Lung (tissue), 12 donors: ENCODE results near the gene SYT14. TPM values are rescaled to one million over a fixed set of nuclear protein-coding genes. Genes with fewer than 3 reads are reported as not detected.
"Not testable (repeated sequence)": the region's sequence is repeated elsewhere in the genome, so short reads cannot be mapped to it uniquely, and the experiment has no call there.

Experiments used
- ATAC-seq: fragments of 200-7000 bp; cut with Tn5 transposase; one replicate; pipeline ENCODE4 v1.9.1; 2020; ENCODE audit warnings: moderate number of reproducible peaks; ENCODE audit not compliant: insufficient read depth, low FRiP score
- DNase-seq, 3 donors: peaks; one replicate each; pipeline ENCODE4 v3.0.0-alpha.2; 2013 to 2017
- H3K27ac ChIP-seq, 2 donors: one replicate each; pipeline ENCODE4 v1.5.1; 2013; ENCODE audit warnings: mild to moderate bottlenecking in 2 of 2, moderate library complexity in 2 of 2, control low read depth in 1 of 2, inconsistent platforms in 1 of 2, low read depth in 1 of 2, low read length in 1 of 2
- H3K27me3 ChIP-seq, 3 donors: one replicate each; pipeline ENCODE4 v1.5.1; 2013; ENCODE audit warnings: low read length in 2 of 3; ENCODE audit not compliant: control insufficient read depth in 3 of 3, insufficient read depth in 3 of 3
- H3K36me3 ChIP-seq, 4 donors: one replicate each; pipeline ENCODE4 v1.5.1; 2013; ENCODE audit warnings: low read length in 4 of 4, mild to moderate bottlenecking in 1 of 4, moderate library complexity in 1 of 4; ENCODE audit not compliant: control insufficient read depth in 4 of 4, insufficient read depth in 4 of 4
- H3K4me1 ChIP-seq, 5 donors: one replicate each; pipeline ENCODE4 v1.5.1; 2013; ENCODE audit warnings: low read length in 5 of 5, mild to moderate bottlenecking in 2 of 5, moderate library complexity in 1 of 5; ENCODE audit not compliant: control insufficient read depth in 5 of 5, insufficient read depth in 5 of 5
- H3K4me3 ChIP-seq: one replicate; pipeline ENCODE4 v1.5.1; 2013; ENCODE audit warnings: mild to moderate bottlenecking, control low read depth, moderate library complexity
- H3K9ac ChIP-seq, 2 donors: one replicate each; pipeline ENCODE4 v1.5.1; 2013; ENCODE audit warnings: low read length in 2 of 2, control low read depth in 1 of 2; ENCODE audit not compliant: insufficient read depth in 1 of 2
- H3K9me3 ChIP-seq, 4 donors: one replicate each; pipeline ENCODE4 v1.5.1; 2013; ENCODE audit warnings: low read length in 3 of 4, mild to moderate bottlenecking in 1 of 4, moderate library complexity in 1 of 4; ENCODE audit not compliant: control insufficient read depth in 4 of 4, insufficient read depth in 3 of 4
- WGBS, 2 donors: extraction: QIAGEN DNeasy Blood & Tissue Kit; methylation state at CpG; one replicate each; pipeline ENCODE4 v1.1.7; 2013; 5-methylcytosine and 5-hydroxymethylcytosine counted together
- polyA plus RNA-seq, 2 donors: library from polyadenylated mRNA; stranded (reverse); fragments of 200-250 nt; gene quantifications; one replicate each; pipeline ENCODE4 v1.2.1, GENCODE V29; 2013
- total RNA-seq, 2 donors: library from RNA; depleted of rRNA in 1 of 2; stranded (reverse); fragments of >200 nt in 1 of 2; gene quantifications; one replicate each; pipeline ENCODE4 v1.2.1, GENCODE V29; 2014 to 2021
- TF ChIP-seq, protein P1 (sequence below): IDR thresholded peaks from 2 replicates; pipeline ENCODE4 v1.5.1; 2012; ENCODE audit warnings: mild to moderate bottlenecking; ENCODE audit errors: control extremely low read depth, extremely low read depth
- donor health status: control.
- donor health status: control.
- donor health status: Bipolar disorder and iron deficiency.
- donor health status: healthy.
- donor health status: DM: yes; HTN: yes; CAD: no.

SYT14 gene
- total and polyA plus RNA-seq, 4 donors, result under 0.01 to 0.23 TPM; not detected in 2

- TF ChIP-seq, protein P1, sequence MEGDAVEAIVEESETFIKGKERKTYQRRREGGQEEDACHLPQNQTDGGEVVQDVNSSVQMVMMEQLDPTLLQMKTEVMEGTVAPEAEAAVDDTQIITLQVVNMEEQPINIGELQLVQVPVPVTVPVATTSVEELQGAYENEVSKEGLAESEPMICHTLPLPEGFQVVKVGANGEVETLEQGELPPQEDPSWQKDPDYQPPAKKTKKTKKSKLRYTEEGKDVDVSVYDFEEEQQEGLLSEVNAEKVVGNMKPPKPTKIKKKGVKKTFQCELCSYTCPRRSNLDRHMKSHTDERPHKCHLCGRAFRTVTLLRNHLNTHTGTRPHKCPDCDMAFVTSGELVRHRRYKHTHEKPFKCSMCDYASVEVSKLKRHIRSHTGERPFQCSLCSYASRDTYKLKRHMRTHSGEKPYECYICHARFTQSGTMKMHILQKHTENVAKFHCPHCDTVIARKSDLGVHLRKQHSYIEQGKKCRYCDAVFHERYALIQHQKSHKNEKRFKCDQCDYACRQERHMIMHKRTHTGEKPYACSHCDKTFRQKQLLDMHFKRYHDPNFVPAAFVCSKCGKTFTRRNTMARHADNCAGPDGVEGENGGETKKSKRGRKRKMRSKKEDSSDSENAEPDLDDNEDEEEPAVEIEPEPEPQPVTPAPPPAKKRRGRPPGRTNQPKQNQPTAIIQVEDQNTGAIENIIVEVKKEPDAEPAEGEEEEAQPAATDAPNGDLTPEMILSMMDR, result no peak
- H3K27me3 ChIP-seq, result no peaks in the 10 kb centered on the region
- no peak overlapping the region for H3K4me3 ChIP-seq
- 58 to 72% methylated on average over 2 of the region's 2 CpGs for WGBS, 2 donors
- ATAC-seq (no peak), DNase-seq (no peak)
- H3K27ac ChIP-seq, result no peak overlapping the region
- no peaks in the 10 kb centered on the region for H3K9me3 ChIP-seq
- no peaks in the 10 kb centered on the region for H3K36me3 ChIP-seq
- H3K4me1 ChIP-seq, result no peaks in the 10 kb centered on the region
- H3K9ac ChIP-seq, result no peak overlapping the region
These were observed 221.2 kb downstream of the SYT14 start for GRCh38 chr1:210159211-210159610.

DNA sequence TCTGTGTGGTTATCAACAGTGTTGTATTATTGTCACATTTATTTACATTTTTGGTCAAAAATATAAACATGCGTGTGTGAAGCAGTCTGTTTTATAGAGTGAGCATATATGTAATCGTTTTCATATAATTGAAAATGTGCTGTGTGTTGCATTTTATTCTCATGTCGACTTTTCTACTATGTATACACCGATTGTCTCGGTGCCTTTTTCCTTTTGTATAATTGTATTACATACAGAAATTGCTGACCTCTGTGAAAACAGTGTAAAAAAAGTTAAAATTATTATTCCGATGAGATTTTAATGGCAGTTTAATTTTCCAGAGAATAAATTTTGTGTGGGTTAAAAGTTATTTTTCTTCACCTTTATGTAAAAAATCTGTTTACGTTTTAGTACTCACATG is 232.2 kb downstream of the SYT14 start:
- Histone ChIP-seq H3K27ac (no peak overlapping the region), H3K4me1 (peaks cover 0 to 5% (median 0%) of the 10 kb centered on the region in 5 donors), H3K4me3 (no peak overlapping the region), H3K36me3 (no peaks in the 10 kb centered on the region), H3K9ac (no peak overlapping the region), H3K27me3 (no peaks in the 10 kb centered on the region), H3K9me3 (no peaks in the 10 kb centered on the region)
- ATAC-seq (no peak), DNase-seq (peak in 2 of 3 donors; percentile 24)
- 67 to 79% methylated on average over 7 of the region's 7 CpGs for WGBS, 2 donors
- TF ChIP-seq, protein P1, result no peak

DNA sequence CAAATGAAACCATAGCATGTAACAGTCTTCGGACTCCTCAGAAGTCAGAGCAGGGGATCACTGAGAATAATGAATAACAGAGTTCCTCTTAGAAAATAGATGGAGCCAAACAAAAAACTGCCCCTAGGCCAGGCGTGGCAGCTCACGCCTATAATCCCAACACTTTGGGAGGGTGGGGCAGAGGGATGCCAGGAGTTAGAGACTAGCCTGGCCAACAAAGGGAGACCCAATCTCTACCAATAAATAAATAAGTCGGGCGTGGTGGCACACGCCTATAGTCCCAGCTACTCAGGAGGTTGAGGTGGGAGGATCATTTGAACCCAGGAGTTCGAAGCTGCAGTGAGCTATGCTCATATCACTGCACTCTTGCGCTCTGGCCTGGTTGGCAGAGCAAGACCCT is 236.1 kb downstream of the SYT14 start:
- H3K9ac ChIP-seq, result no peak overlapping the region
- no peak overlapping the region for H3K27ac ChIP-seq
- DNase-seq, result no peak
- ATAC-seq, result no peak
- no peak overlapping the region for H3K4me3 ChIP-seq
- no peaks in the 10 kb centered on the region for H3K36me3 ChIP-seq
- 91 to 93% methylated on average over 8 of the region's 8 CpGs for WGBS, 2 donors
- H3K4me1 ChIP-seq, result peaks cover 0 to 5% (median 0%) of the 10 kb centered on the region in 5 donors
- H3K27me3 ChIP-seq, result no peaks in the 10 kb centered on the region
- TF ChIP-seq, protein P1, result no peak
- no peaks in the 10 kb centered on the region for H3K9me3 ChIP-seq

GRCh38 chr1:210185063-210185462 is 247.0 kb downstream of the SYT14 start:
- H3K4me1 ChIP-seq, result no peaks in the 10 kb centered on the region
- H3K9me3 ChIP-seq, result no peaks in the 10 kb centered on the region
- ATAC-seq (no peak), DNase-seq (no peak)
- no peak overlapping the region for H3K27ac ChIP-seq
- no peaks in the 10 kb centered on the region for H3K36me3 ChIP-seq
- no peaks in the 10 kb centered on the region for H3K27me3 ChIP-seq
- TF ChIP-seq, protein P1, result no peak
- WGBS, 2 donors, result 56 to 57% methylated on average over 2 of the region's 2 CpGs
- H3K4me3 ChIP-seq, result no peak overlapping the region
- H3K9ac ChIP-seq, result no peak overlapping the region

DNA sequence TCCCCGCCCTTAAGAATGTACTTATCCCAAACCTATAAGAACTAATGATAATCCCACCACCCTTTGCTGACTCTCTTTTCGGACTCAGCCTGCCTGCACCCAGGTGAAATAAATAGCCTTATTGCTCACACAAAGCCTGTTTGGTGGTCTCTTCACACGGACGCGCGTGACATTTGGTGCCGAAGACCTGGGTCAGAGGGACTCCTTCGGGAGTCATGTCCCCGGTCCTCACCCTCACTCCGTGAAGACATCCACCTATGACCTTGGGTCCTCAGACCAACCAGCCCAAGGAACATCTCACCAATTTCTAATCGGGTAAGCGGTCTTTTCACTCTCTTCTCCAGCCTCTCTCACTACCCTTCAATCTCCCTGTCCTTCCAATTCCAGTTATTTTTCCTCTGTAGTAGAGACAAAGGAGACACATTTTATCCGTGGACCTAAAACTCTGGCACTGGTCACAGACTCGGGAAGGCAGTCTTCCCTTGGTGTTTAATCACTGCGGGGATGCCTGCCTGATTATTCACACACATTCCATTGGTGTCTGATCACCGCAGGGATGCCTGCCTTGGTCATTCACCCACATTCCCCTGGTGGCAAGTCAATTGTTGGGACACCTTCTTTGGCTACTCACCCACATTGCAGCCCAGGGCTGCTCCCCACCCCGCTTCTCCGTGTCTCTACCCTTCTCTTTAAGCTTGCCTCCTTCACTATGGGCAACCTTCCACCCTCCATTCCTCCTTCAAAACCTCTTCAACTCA is 250.0 kb downstream of the SYT14 start:
- not testable (repeated sequence) for H3K9me3 ChIP-seq, H3K27me3 ChIP-seq, DNase-seq, H3K27ac ChIP-seq, H3K9ac ChIP-seq, ATAC-seq, H3K36me3 ChIP-seq, H3K4me3 ChIP-seq, H3K4me1 ChIP-seq
- 90 to 94% methylated on average over 18 of the region's 18 CpGs for WGBS, 2 donors
